ENCODE data around the gene KCNJ6. TPM values are rescaled to one million over a fixed set of nuclear protein-coding genes. Genes with fewer than 3 reads are reported as not detected.

Gene KCNJ6
- total RNA-seq, 1 donor: under 0.01 TPM

- DNase-seq (ENCODE audit: low read depth in 2 of 3, low spot score in 2 of 3): no peak
These were observed 47.6 kb downstream of the KCNJ6 start for GRCh38 chr21:37868446-37869295.

DNA sequence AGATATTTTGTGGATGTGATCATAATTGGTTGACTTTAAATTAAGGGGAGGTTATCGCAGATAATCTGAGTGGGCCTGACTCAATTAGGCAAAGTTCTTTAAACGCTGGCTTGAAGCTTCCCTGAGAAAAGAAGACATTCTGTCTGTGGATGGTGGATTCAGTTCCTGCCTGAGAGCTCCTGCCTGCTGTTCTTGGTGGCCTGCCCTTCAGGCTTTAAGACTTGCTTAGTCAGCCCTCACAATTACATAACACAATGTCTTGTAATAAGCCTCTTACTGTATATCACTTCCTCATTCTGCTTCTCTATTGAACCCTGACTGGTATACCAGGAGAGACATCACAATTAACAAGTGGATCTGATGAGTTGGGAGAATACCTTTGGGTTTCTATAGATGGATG, 50.2 kb downstream of the KCNJ6 start:
- DNase-seq (ENCODE audit: low read depth in 2 of 3, low spot score in 2 of 3): peak in 2 of 3 donors; percentile 31 to 77

- DNase-seq (ENCODE audit: low read depth in 2 of 3, low spot score in 2 of 3): no peak
These were observed 51.1 kb downstream of the KCNJ6 start for GRCh38 chr21:37865156-37865555.

DNA sequence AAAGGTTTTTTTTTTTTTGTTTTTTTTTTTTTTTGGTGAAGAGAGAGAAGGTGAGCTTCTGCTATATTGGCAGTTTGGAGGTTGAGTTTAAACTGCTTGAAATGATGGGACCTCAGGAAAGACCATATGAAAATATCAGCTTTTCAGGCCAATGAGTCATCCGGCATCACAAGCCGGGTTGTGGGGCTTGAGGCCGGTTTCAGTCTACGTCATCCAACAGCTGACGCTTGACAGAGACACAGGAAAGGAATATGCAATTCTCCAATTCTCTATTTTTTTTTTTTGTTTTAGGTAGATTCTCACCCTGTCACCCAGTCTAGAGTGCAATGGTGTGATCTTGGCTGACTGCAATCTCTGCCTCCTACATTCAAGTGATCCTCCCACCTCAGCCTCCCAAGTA, 52.4 kb downstream of the KCNJ6 start:
- peak in 1 of 3 donors; percentile 3 for DNase-seq (ENCODE audit: low read depth in 2 of 3, low spot score in 2 of 3)

DNA sequence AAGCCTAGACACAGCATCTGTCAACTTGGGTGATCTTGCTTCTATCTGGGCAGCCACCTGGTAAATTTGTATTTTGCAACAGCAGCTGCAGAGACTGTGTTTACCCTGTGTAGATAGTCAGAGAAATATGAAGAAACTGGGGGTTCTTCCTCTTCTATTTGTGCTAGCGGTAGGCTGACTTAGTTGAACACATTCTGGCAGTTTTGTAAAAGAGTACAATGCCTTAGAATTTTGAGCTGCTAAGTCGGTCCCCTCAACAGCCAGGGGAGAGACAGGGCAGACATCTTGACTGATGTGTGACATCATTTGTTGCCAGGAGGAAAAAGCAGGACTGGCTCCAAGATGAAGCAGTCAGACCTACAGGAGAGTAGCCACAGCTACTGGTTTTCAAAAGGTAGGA, 53.7 kb downstream of the KCNJ6 start:
- DNase-seq (ENCODE audit: low read depth in 2 of 3, low spot score in 2 of 3): peak in 2 of 3 donors; percentile 42 to 82

DNA sequence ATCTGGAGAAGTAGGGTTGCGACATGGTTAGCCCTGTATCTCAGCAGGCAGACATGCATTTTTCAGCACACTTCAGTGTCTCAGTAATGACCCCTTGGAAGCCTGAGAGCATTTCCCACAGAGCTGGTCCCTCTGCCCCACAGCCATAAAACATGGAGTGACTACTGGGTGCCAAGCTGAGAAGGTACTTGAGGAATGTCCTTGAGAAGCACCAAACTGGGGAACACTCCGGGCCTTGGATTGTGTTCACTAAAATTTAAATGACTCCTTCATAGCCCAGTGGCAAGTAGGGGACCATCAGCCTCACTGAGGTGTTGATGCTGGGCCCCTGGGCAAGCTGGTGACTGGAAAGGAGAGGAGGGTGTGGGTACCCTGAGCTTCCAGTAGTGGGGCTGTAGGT, 54.7 kb downstream of the KCNJ6 start:
- DNase-seq (ENCODE audit: low read depth in 2 of 3, low spot score in 2 of 3): no peak

- no peak for DNase-seq (ENCODE audit: low read depth in 2 of 3, low spot score in 2 of 3)
These were observed 55.8 kb downstream of the KCNJ6 start for GRCh38 chr21:37860416-37860815.

- DNase-seq (ENCODE audit: low read depth in 2 of 3, low spot score in 2 of 3): no peak
These were observed 60.3 kb downstream of the KCNJ6 start for GRCh38 chr21:37855647-37856625.

DNA sequence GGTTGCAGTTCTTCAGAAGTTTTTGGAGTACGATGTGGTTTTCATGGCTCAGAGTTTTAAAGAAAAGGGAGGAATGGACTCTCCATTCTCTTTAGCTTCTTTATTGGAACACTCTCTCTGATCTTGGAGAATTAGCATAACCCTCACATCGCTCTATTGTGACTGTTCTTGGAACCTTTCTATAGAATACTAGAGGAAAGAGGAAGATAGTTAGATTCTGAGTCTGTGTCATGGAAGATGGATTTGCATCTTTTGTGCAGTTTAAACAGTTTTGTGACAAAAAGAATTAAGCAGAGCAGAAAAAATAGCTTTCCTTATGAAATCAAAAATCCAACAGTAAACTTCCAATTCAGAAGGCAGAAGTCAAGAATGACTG, 61.0 kb downstream of the KCNJ6 start:
- DNase-seq (ENCODE audit: low read depth in 2 of 3, low spot score in 2 of 3): no peak

GRCh38 chr21:37849506-37850102, 66.7 kb downstream of the KCNJ6 start:
- DNase-seq (ENCODE audit: low read depth in 2 of 3, low spot score in 2 of 3): no peak

DNA sequence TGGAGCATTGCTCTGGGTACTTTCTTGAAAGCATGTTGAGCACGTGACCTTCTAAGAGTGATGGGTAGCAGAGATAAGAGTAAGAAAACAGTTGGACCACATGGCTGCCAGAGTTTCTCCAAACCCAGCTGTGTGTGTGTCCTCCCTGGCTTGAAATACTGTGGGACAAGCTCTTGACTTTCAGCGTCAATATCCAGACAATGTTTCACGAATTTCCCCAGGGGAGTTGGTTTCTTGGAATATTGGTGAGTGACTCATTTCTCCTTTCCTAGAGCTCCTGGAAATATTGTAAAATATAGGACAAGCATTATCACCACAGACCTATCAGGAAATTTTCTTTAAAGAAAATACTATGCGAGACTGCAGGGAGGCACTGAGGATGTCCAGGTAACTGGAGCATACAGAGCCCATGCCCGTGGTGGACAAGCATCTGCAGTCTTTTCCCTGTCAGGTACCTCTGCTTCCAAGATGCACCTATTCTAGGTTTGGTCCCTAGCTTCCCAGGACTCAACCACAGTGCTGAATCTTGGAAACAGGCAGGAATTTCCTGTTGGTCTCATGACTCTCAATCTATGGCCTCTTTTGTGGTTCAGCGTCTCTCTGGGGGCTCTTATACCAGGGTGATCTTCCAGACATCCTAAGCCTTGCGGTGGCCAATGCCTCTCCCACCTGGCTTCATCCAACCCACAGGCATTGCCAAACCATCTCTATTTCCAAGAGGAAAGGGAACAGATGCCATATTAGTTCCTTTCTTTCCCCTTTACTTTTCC, 67.4 kb downstream of the KCNJ6 start:
- DNase-seq (ENCODE audit: low read depth in 2 of 3, low spot score in 2 of 3): no peak

DNA sequence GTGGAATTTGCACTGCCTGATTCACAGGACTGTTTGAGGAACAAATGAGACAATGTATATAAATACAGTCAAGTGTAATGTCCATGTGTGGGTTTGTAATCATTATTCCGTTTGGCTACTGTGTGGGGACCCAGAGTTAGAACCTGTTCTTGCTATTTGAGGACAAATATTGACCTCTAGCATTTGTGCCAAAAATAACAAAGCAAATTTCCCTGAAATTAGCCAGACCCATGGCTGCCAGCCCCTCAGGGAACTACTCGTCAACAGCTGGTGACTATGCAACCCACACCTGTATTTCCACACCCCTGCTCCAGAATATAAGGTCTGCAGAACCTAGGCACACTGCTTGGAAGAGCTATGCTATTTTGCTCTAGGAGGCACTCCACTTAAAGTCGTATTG, 70.7 kb downstream of the KCNJ6 start:
- DNase-seq (ENCODE audit: low read depth in 2 of 3, low spot score in 2 of 3): no peak

DNA sequence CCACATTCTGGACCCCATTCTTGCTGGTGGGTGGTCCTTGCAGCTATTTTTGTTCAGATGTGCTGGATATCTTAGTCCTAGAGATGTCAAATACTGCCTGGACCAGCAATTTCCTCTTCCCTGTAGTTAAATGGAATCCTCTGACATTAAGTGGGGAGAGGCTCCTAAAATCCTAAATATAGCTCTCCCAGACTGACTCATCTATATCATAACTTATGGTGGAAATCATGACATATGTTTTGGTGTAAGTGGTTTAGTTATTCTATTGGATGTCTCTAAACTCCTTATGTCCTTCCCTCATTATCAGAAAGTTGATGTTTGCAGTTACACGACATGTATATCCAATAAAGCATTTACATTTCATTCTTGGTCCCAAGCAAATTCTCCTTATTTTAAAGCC, 73.1 kb downstream of the KCNJ6 start:
- DNase-seq (ENCODE audit: low read depth in 2 of 3, low spot score in 2 of 3): no peak

DNA sequence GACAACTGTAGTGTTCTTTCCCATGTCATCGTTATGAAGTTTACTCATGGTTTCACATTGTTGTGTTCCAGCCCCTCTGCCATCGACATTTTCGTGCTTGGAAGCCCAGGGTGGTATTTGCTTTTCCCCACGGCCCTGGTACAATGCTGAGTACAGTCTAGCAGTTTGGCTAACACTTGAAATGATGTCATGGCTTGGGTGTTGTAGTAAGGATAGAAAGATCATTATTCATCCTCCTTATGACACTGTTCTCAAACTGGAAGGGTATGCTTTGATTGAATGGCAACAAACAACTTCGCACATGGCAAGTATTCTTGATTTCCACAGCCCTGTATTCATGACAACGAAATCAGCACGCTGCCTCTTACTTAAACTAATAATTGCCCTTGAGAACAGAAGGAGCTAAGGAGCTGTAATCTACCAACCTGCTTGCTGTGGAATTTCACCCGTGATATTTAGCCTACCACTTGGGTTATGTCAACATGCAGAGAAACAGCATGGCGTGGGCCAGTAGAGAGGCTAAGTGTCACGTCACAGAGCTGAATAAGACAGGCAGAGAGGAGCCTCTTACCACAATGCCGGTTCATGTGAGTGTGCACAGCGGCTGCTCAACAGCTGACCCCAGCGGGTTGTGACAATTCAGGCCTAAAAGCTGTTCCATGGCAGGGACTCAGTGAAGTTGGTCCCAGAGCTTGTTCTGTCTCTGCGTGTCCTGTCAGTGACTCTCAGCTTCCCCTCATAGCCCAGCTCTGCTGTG, 73.9 kb downstream of the KCNJ6 start:
- DNase-seq (ENCODE audit: low read depth in 2 of 3, low spot score in 2 of 3): no peak

DNA sequence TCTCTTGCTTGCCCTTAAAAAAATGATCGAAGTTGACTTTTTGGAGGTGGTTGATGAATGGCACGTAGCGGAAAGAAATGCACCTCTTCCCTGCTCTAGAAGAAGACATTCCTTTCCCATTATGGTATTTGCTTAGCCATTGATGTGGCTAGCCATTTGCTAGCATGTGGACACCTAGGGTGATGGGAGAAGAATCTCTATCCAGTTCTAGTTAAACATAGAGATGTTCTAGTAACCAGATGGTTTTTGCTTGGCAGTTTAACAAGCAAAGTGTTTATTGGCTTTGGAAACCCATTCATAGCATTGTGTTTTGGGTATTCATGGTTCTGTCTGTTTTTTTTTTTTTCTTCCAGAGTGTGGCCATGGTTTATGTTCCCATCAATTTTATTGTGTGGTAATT, 78.9 kb downstream of the KCNJ6 start:
- no peak for DNase-seq (ENCODE audit: low read depth in 2 of 3, low spot score in 2 of 3)

DNA sequence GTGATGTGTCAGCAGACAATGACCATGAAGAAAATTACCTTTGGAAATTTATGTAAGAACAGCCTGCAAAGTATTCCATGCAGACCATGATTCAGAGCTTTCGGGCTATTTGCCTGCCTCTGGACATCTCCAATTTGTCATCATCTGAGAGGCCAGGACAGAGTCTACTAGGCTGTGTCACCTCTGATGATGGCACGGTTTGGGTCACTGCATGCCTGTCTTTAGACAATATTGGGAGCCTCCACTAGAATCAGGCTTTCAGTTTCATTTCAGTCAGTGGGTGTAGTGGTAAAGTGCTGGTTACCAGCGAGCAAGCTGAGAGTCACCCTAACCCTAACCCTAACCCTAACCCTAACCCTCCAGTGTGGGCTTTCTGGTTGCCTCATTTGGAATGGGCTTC, 80.8 kb downstream of the KCNJ6 start:
- no peak for DNase-seq (ENCODE audit: low read depth in 2 of 3, low spot score in 2 of 3)

DNA sequence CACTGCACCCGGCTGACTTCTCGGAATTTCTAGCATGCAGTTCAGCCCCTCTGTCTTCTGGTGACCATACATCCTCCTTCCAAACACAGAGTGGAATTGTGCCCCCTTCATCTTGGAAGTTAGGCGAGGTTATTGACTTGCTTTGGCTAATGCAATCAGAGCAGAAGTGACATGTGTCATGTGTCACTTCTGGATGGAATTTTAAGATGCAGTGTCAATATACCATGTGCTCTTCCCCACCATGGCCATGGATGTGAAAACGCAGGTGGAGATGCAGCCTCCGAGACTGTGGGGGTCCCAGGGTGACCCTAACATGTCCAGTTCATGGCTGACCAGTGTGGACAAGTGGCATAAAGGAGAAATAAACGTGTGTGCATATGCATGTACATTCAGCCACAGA, 83.0 kb downstream of the KCNJ6 start:
- DNase-seq (ENCODE audit: low read depth in 2 of 3, low spot score in 2 of 3): no peak

GRCh38 chr21:37829447-37829846, 86.8 kb downstream of the KCNJ6 start:
- DNase-seq (ENCODE audit: low read depth in 2 of 3, low spot score in 2 of 3): peak in 2 of 3 donors; percentile 28 to 58

GRCh38 chr21:37828991-37829390, 87.3 kb downstream of the KCNJ6 start:
- DNase-seq (ENCODE audit: low read depth in 2 of 3, low spot score in 2 of 3): peak in 2 of 3 donors; percentile 15 to 25

GRCh38 chr21:37828556-37828955, 87.7 kb downstream of the KCNJ6 start:
- no peak for DNase-seq (ENCODE audit: low read depth in 2 of 3, low spot score in 2 of 3)
